ENCODE data around the gene ATP2C2. TPM values are rescaled to one million over a fixed set of nuclear protein-coding genes. Genes with fewer than 3 reads are reported as not detected.

Gene ATP2C2
- total and polyA plus RNA-seq, 2 of the 8 experiments (the other 6 are each of a cell fraction or from before 2014, with no cell fraction given) = 1.2 to 2.8 TPM

DNA sequence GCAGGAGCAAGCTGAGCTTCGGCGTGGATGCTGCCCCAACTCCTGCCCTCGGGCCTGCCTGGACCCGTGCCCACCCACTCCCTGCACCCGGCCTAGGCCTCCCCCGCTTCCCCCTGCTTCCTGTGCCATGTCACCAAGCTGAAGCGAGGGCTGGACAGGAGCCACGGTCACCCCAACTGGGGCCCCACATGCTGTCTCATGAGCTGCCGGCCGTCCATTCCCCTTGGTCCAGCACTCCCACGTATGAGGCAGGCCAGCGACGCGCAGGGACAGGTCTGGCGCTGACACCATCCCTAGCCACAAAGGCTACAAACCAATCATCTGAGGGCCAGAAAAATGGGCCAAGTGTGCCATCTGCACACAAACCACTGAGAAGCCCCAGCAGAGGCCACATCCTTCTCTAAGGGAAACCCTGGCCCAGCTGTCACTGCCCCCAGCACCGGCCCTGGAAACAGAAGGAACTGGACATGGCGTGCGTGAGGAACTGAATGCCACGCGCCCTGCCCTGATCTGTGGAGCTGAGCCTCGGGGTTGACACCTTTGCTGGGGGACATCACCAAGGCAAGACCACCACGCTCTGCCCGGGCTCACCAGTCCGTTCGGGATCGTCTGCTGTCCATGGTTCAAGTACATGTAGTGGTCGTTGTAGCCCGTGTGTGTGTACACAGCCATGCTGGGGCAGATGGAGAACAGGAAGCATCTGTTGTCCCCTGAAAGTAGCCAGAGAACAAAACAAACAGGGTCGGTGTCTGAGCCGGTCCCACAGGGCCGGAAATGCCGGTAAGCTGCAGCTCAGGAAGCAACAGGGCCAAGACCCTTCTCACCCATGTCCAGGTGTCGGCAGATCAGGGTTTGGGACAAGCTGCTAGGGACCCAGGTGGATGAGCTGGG lies 113.9 kb downstream of the ATP2C2 start:
- H4K91ac ChIP-seq (replicated peaks; ENCODE audit: insufficient read length, low read length) = no peak overlapping the region
- no peak overlapping the region for H2AFZ ChIP-seq (ENCODE audit: low read length)
- H4K8ac ChIP-seq (ENCODE audit: extremely low read depth, insufficient read depth, low read length) = no peak overlapping the region
- H4K20me1 ChIP-seq (replicated peaks in 1 of 2; ENCODE audit: control insufficient read depth in 1 of 2, insufficient read depth in 2 of 2, low read length in 2 of 2) = peaks cover 0 to 4% of the 10 kb centered on the region in 2 experiments
- no peak overlapping the region for H3K14ac ChIP-seq (ENCODE audit: insufficient read length)
- POLR2A ChIA-PET (ENCODE audit: partially characterized antibody) = no interaction called here
- no peaks in the 10 kb centered on the region; a peak in 1 of 8 replicates for H3K36me3 ChIP-seq (ENCODE audit: control insufficient read depth in 2 of 4, insufficient read depth in 4 of 4, low read length in 3 of 4)
- H3K4ac ChIP-seq (replicated peaks; ENCODE audit: insufficient read length, low read depth, low read length) = no peak overlapping the region
- H4K5ac ChIP-seq (ENCODE audit: insufficient read length, low read depth, low read length) = no peak overlapping the region
- H3K56ac ChIP-seq (replicated peaks; ENCODE audit: insufficient read length, low read depth, low read length) = no peak overlapping the region
- DNase-seq (ENCODE audit: low read depth in 1 of 2, low spot score in 2 of 2) (peak in 1 of 2 experiments; percentile 33), FAIRE-seq (no peak)
- no peak overlapping the region for H3K9ac ChIP-seq (replicated peaks in 1 of 4; ENCODE audit: extremely low read depth in 1 of 4, low read depth in 3 of 4, low read length in 3 of 4)
- no peaks in the 10 kb centered on the region for H3K9me3 ChIP-seq (ENCODE audit: insufficient read depth in 2 of 2, low read depth in 1 of 2, low read length in 1 of 2)
- H3K27ac ChIP-seq (ENCODE audit: low read depth, low read length) = no peak overlapping the region; the same call in 1 of the 2 replicates
- no peak overlapping the region for H2BK5ac ChIP-seq (ENCODE audit: low read depth, low read length)
- no peak overlapping the region for H2AK5ac ChIP-seq (ENCODE audit: low read depth, low read length)
- H2BK20ac ChIP-seq (ENCODE audit: low read length) = no peak overlapping the region
- H3K23ac ChIP-seq (ENCODE audit: insufficient read length) = no peak overlapping the region
- no peaks in the 10 kb centered on the region for H3K27me3 ChIP-seq (replicated peaks in 1 of 4; ENCODE audit: control insufficient read depth in 3 of 4, extremely low read depth in 1 of 4, insufficient read depth in 3 of 4, low read length in 3 of 4)
- 88% methylated on average over 32 of the region's 33 CpGs; no CpG with 5 or more reads in 1 of the 2 experiments for WGBS, 2 experiments (ENCODE audit: extremely low coverage in 1 of 2, insufficient coverage in 1 of 2, insufficient read length in 1 of 2, insufficient replicate concordance in 2 of 2, low coverage in 1 of 2, low lambda C conversion rate in 2 of 2, missing lambda C conversion rate in 1 of 2)
- H2BK120ac ChIP-seq (replicated peaks; ENCODE audit: low read depth, low read length) = no peak overlapping the region
- no peak overlapping the region for H2BK12ac ChIP-seq (ENCODE audit: low read depth, low read length)
- CTCF ChIA-PET (ENCODE audit: partially characterized antibody) = interaction anchor here (0.8 to 5.0 kb wide), 28 partner anchors 12 to 525 kb away, joined by 3 to 66 read pairs (median 4); no protein-coding TSS in a partner anchor
- no peaks in the 10 kb centered on the region for H3K79me1 ChIP-seq (ENCODE audit: low read depth, low read length)
- no peak overlapping the region for H2BK15ac ChIP-seq (ENCODE audit: low read length)
- H3K4me2 ChIP-seq (ENCODE audit: insufficient read depth in 1 of 2, low read depth in 2 of 2, low read length in 2 of 2) = no peak overlapping the region
- no peaks in the 10 kb centered on the region for H3K79me2 ChIP-seq (ENCODE audit: control insufficient read depth in 1 of 2, insufficient read depth in 2 of 2, low read length in 2 of 2)
- H3K18ac ChIP-seq (ENCODE audit: extremely low read depth, low read length) = no peak overlapping the region
- H3K23me2 ChIP-seq (ENCODE audit: low read depth, low read length) = no peaks in the 10 kb centered on the region
- no peaks in the 10 kb centered on the region for H3K4me1 ChIP-seq (replicated peaks in 1 of 4; ENCODE audit: control insufficient read depth in 3 of 4, insufficient read depth in 4 of 4, low read length in 3 of 4)
- TF ChIP-seq CBX8 (IDR thresholded peaks at IDR 0.05; ENCODE audit: borderline replicate concordance, low read depth, low read length) (no peak), CHD2 (IDR thresholded peaks at IDR 0.05; ENCODE audit: low read length) (no peak), RAD21 (IDR thresholded peaks at IDR 0.05 in 1 of 2, conservative IDR thresholded peaks at IDR 0.05 in 1 of 2; ENCODE audit: low read depth in 2 of 2, low read length in 2 of 2) (no peak)
- TF ChIP-seq, protein P1, sequence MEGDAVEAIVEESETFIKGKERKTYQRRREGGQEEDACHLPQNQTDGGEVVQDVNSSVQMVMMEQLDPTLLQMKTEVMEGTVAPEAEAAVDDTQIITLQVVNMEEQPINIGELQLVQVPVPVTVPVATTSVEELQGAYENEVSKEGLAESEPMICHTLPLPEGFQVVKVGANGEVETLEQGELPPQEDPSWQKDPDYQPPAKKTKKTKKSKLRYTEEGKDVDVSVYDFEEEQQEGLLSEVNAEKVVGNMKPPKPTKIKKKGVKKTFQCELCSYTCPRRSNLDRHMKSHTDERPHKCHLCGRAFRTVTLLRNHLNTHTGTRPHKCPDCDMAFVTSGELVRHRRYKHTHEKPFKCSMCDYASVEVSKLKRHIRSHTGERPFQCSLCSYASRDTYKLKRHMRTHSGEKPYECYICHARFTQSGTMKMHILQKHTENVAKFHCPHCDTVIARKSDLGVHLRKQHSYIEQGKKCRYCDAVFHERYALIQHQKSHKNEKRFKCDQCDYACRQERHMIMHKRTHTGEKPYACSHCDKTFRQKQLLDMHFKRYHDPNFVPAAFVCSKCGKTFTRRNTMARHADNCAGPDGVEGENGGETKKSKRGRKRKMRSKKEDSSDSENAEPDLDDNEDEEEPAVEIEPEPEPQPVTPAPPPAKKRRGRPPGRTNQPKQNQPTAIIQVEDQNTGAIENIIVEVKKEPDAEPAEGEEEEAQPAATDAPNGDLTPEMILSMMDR (IDR thresholded peaks at IDR 0.05; ENCODE audit: control extremely low read depth in 1 of 3, insufficient read depth in 1 of 3, low read depth in 1 of 3, low read length in 3 of 3) = no peak
- no peak overlapping the region for H3K4me3 ChIP-seq (ENCODE audit: extremely low read depth in 1 of 4, insufficient read depth in 2 of 4, low read depth in 3 of 4, low read length in 4 of 4)

Measured in H1 (cell line).